Vagina (tissue), 2 donors: Measurements from ENCODE around the gene RYR2.

Experiments used
- POLR2A ChIP-seq, 2 donors: fragments of 450-650 bp; IDR thresholded peaks; one replicate each; pipeline ENCODE4 v1.6.1; 2017; ENCODE audit warnings: antibody characterized with exemption in 2 of 2, mild to moderate bottlenecking in 2 of 2, moderate library complexity in 2 of 2
- POLR2AphosphoS5 ChIP-seq, 2 donors: sonication (generic); formaldehyde crosslinking; IDR thresholded peaks; one replicate each; pipeline ENCODE4 v1.9.0; 2017; ENCODE audit warnings: antibody characterized with exemption in 2 of 2, mild to moderate bottlenecking in 2 of 2, low read depth in 1 of 2; ENCODE audit not compliant: insufficient read depth in 1 of 2
- TF ChIP-seq, protein P1 (sequence below), 3 experiments: fragments of 450-650 bp in 2 of 3; fragments of 200-600 bp in 1 of 3; sonication (generic) in 1 of 3; IDR thresholded peaks; one replicate each; pipeline ENCODE4 v1.5.1; 2017 to 2019; ENCODE audit warnings: antibody characterized with exemption in 3 of 3, mild to moderate bottlenecking in 2 of 3, moderate library complexity in 2 of 3

DNA sequence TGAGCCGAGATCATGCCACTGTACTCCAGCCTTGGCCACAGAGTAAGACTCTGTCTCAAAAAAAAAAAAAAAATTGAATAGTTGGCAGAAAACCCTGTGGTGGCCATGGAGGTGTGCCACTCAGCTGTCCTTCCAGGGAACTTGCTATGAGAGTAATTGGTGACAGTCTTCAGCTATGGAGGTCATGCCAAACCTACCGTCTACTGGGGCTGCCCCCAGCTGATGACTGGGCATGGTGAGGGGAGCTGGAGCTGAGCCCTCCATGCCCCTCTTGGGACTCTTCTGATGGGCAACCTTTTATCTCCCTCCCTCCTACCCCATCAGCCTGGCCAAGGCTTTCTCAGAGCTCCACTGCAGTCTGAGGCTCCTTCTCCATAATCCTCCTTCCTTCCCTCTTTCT lies 84.2 kb downstream of the RYR2 start:
- TF ChIP-seq, protein P1, sequence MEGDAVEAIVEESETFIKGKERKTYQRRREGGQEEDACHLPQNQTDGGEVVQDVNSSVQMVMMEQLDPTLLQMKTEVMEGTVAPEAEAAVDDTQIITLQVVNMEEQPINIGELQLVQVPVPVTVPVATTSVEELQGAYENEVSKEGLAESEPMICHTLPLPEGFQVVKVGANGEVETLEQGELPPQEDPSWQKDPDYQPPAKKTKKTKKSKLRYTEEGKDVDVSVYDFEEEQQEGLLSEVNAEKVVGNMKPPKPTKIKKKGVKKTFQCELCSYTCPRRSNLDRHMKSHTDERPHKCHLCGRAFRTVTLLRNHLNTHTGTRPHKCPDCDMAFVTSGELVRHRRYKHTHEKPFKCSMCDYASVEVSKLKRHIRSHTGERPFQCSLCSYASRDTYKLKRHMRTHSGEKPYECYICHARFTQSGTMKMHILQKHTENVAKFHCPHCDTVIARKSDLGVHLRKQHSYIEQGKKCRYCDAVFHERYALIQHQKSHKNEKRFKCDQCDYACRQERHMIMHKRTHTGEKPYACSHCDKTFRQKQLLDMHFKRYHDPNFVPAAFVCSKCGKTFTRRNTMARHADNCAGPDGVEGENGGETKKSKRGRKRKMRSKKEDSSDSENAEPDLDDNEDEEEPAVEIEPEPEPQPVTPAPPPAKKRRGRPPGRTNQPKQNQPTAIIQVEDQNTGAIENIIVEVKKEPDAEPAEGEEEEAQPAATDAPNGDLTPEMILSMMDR (IDR thresholded peaks at IDR 0.05): no peak
- TF ChIP-seq POLR2AphosphoS5 (IDR thresholded peaks at IDR 0.05; ENCODE audit: insufficient read depth in 1 of 2, low read depth in 1 of 2) (no peak), POLR2A (IDR thresholded peaks at IDR 0.05) (no peak)
